Measurements from ENCODE around the gene PDE4B. TPM values are rescaled to one million over a fixed set of nuclear protein-coding genes. Genes with fewer than 3 reads are reported as not detected.

Gene PDE4B
- total and polyA plus RNA-seq, 7 experiments from 2014 or later = 43.5 to 99.2 (median 46.7) TPM

DNA sequence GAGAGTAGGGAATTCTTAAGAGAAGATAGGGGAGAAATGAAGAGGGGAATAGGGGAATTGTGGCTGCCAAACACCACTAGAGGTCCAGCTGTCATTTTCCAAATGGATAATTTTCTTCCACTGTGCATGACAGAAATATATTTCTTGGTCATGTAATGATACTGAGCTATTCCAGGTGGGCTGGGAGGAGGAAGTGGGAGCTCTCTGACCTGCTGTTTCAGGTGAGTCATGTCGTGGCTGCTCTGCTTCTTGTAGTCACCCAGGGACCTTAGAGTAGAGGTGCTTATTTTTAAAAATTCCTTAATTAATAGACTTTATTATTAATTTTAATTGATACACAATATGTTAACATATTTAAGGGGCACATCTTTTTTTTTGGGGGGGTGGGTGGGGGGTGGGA lies 11.9 kb downstream of the PDE4B start:
- no peak overlapping the region for H3K4me3 Mint-ChIP-seq

GRCh38 chr1:65812065-65812464 lies 19.4 kb downstream of the PDE4B start:
- H3K27me3 Mint-ChIP-seq = peaks cover 18 to 24% (median 19%) of the 10 kb centered on the region in 5 donors
- Histone ChIP-seq H3K27ac (ENCODE audit: low read depth, low read length) (no peak overlapping the region), H3K4me1 (ENCODE audit: control insufficient read depth in 2 of 2, insufficient read depth in 2 of 2, low read length in 2 of 2) (no peaks in the 10 kb centered on the region), H3K4me3 (ENCODE audit: low read length) (no peak overlapping the region), H3K36me3 (ENCODE audit: control insufficient read depth in 2 of 3, insufficient read depth in 3 of 3, low read length in 3 of 3) (no peaks in the 10 kb centered on the region), H3K27me3 (ENCODE audit: control insufficient read depth in 2 of 2, insufficient read depth in 2 of 2, low read length in 2 of 2) (no peaks in the 10 kb centered on the region), H3K9me3 (ENCODE audit: control insufficient read depth in 2 of 3, low read length in 3 of 3) (no peaks in the 10 kb centered on the region)
- DNase-seq = peak in 1 of 9 donors; percentile 67
- POLR2A ChIA-PET = no interaction called here
- H3K27ac Mint-ChIP-seq = peak overlapping the region in 1 of 9 donors; percentile 67
- peak overlapping the region in 1 of 10 donors; percentile 3 for H3K4me3 Mint-ChIP-seq
- peaks cover 0 to 17% (median 0%) of the 10 kb centered on the region in 5 donors for H3K36me3 Mint-ChIP-seq
- ATAC-seq = peak; percentile 94
- CTCF ChIA-PET = no interaction called here
- H3K4me1 Mint-ChIP-seq = peaks cover 0 to 26% (median 0%) of the 10 kb centered on the region in 7 donors
- H3K9me3 Mint-ChIP-seq = peaks cover 0 to 9% (median 0%) of the 10 kb centered on the region in 11 donors
- intact Hi-C loops (cut with micrococcal nuclease) = loop anchor here in 1 of 2 donors (1.0 to 10.0 kb wide), 6 partner anchors 18 to 747 kb away; no protein-coding TSS in a partner anchor

More for the DNA sequence above, 11.9 kb downstream of the PDE4B start:
- peaks cover 0 to 3% of the 10 kb centered on the region in 2 donors for H3K27me3 ChIP-seq (ENCODE audit: control insufficient read depth in 2 of 2, insufficient read depth in 2 of 2, low read length in 2 of 2)
- DNase-seq (no peak), ATAC-seq (no peak)
- no peak overlapping the region for H3K4me3 ChIP-seq (ENCODE audit: low read length)
- H3K27me3 Mint-ChIP-seq = peaks cover 14 to 58% (median 30%) of the 10 kb centered on the region in 5 donors
- no peaks in the 10 kb centered on the region for H3K4me1 Mint-ChIP-seq
- peaks cover 0 to 6% (median 0%) of the 10 kb centered on the region in 5 donors for H3K36me3 Mint-ChIP-seq
- intact Hi-C loops (cut with micrococcal nuclease) = no loop called here
- no peak overlapping the region for H3K27ac Mint-ChIP-seq
- H3K9me3 Mint-ChIP-seq = peaks cover 0 to 11% (median 0%) of the 10 kb centered on the region in 11 donors
- POLR2A ChIA-PET = no interaction called here
- CTCF ChIA-PET = no interaction called here
- no peak overlapping the region for H3K27ac ChIP-seq (ENCODE audit: low read depth, low read length)
- H3K4me1 ChIP-seq (ENCODE audit: control insufficient read depth in 2 of 2, insufficient read depth in 2 of 2, low read length in 2 of 2) = no peaks in the 10 kb centered on the region
- H3K36me3 ChIP-seq (ENCODE audit: control insufficient read depth in 2 of 3, insufficient read depth in 3 of 3, low read length in 3 of 3) = no peaks in the 10 kb centered on the region
- H3K9me3 ChIP-seq (ENCODE audit: control insufficient read depth in 2 of 3, low read length in 3 of 3) = no peaks in the 10 kb centered on the region

DNA sequence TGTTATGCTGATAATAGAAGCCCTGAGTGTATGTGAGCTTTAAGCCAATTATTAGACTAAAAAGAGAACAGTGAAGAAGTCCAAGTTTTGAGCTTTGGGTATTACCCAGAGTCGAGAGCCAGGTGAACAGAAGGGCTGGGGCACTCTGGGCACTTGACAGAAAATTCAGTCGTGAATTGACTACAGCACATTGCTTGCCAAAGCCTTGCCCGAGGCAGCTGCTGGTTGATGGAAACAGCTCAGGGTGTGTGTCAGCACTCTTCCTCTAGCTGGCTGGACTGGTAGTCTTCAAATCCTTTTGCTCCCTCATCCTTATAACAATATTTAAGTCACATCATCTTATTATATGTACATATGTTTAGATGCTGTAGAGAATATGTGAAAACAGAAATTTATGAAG lies 21.3 kb downstream of the PDE4B start:
- Mint-ChIP-seq H3K4me3 (no peak overlapping the region), H3K36me3 (peaks cover 0 to 11% (median 0%) of the 10 kb centered on the region in 5 donors), H3K27ac (no peak overlapping the region), H3K27me3 (peaks cover under 1 to 17% (median 5%) of the 10 kb centered on the region in 5 donors), H3K4me1 (peaks cover 0 to 26% (median 0%) of the 10 kb centered on the region in 7 donors), H3K9me3 (peaks cover 0 to 7% (median 0%) of the 10 kb centered on the region in 11 donors)
- Histone ChIP-seq H3K4me3 (ENCODE audit: low read length) (no peak overlapping the region), H3K36me3 (ENCODE audit: control insufficient read depth in 2 of 3, insufficient read depth in 3 of 3, low read length in 3 of 3) (no peaks in the 10 kb centered on the region), H3K9me3 (ENCODE audit: control insufficient read depth in 2 of 3, low read length in 3 of 3) (no peaks in the 10 kb centered on the region), H3K27ac (ENCODE audit: low read depth, low read length) (no peak overlapping the region), H3K4me1 (ENCODE audit: control insufficient read depth in 2 of 2, insufficient read depth in 2 of 2, low read length in 2 of 2) (no peaks in the 10 kb centered on the region), H3K27me3 (ENCODE audit: control insufficient read depth in 2 of 2, insufficient read depth in 2 of 2, low read length in 2 of 2) (no peaks in the 10 kb centered on the region)
- intact Hi-C loops (cut with micrococcal nuclease) = loop anchor here in 1 of 2 donors (5.0 to 10.0 kb wide), 3 partner anchors 518 to 749 kb away; no protein-coding TSS in a partner anchor
- no peak for DNase-seq
- POLR2A ChIA-PET = no interaction called here
- no peak for ATAC-seq
- CTCF ChIA-PET = no interaction called here

DNA sequence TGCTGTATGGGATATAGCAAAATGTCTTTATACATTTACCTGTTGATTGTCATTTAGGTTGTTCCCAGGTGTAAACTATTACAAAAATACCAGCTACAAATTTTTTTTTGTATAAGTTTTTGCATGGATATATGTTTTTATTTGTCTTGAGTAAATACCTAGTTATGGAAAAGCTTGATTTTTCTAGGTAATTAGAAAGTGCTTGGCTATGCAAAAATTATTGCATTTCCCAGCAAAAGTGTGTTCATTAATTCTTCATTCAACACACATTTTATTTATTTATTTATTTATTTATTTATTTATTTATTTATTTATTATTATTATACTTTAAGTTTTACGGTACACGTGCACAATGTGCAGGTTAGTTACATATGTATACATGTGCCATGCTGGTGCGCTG lies 22.1 kb downstream of the PDE4B start:
- no peaks in the 10 kb centered on the region for H3K4me1 ChIP-seq (ENCODE audit: control insufficient read depth in 2 of 2, insufficient read depth in 2 of 2, low read length in 2 of 2)
- Mint-ChIP-seq H3K27me3 (peaks cover 0 to 18% (median 5%) of the 10 kb centered on the region in 5 donors), H3K27ac (no peak overlapping the region), H3K9me3 (peaks cover 0 to 7% (median 0%) of the 10 kb centered on the region in 11 donors), H3K4me1 (peaks cover 0 to 26% (median 0%) of the 10 kb centered on the region in 7 donors), H3K4me3 (no peak overlapping the region), H3K36me3 (peaks cover 0 to 11% (median 0%) of the 10 kb centered on the region in 5 donors)
- H3K27me3 ChIP-seq (ENCODE audit: control insufficient read depth in 2 of 2, insufficient read depth in 2 of 2, low read length in 2 of 2) = no peaks in the 10 kb centered on the region
- DNase-seq = no peak
- H3K9me3 ChIP-seq (ENCODE audit: control insufficient read depth in 2 of 3, low read length in 3 of 3) = no peaks in the 10 kb centered on the region
- CTCF ChIA-PET = no interaction called here
- H3K4me3 ChIP-seq (ENCODE audit: low read length) = no peak overlapping the region
- no peak overlapping the region for H3K27ac ChIP-seq (ENCODE audit: low read depth, low read length)
- no peaks in the 10 kb centered on the region for H3K36me3 ChIP-seq (ENCODE audit: control insufficient read depth in 2 of 3, insufficient read depth in 3 of 3, low read length in 3 of 3)
- no peak for ATAC-seq
- POLR2A ChIA-PET = no interaction called here
- intact Hi-C loops (cut with micrococcal nuclease) = loop anchor here in 1 of 2 donors (5.0 to 10.0 kb wide), 3 partner anchors 518 to 750 kb away; no protein-coding TSS in a partner anchor

GRCh38 chr1:65817891-65818290 lies 25.2 kb downstream of the PDE4B start:
- H3K36me3 Mint-ChIP-seq = peaks cover 0 to 9% (median 0%) of the 10 kb centered on the region in 5 donors
- DNase-seq (no peak), ATAC-seq (no peak)
- no peaks in the 10 kb centered on the region for H3K9me3 ChIP-seq (ENCODE audit: control insufficient read depth in 2 of 3, low read length in 3 of 3)
- H3K4me1 ChIP-seq (ENCODE audit: control insufficient read depth in 2 of 2, insufficient read depth in 2 of 2, low read length in 2 of 2) = no peaks in the 10 kb centered on the region
- peaks cover 0 to 10% (median 0%) of the 10 kb centered on the region in 7 donors for H3K4me1 Mint-ChIP-seq
- no peak overlapping the region for H3K27ac Mint-ChIP-seq
- peaks cover 0 to 6% (median 0%) of the 10 kb centered on the region in 11 donors for H3K9me3 Mint-ChIP-seq
- no peaks in the 10 kb centered on the region for H3K27me3 ChIP-seq (ENCODE audit: control insufficient read depth in 2 of 2, insufficient read depth in 2 of 2, low read length in 2 of 2)
- POLR2A ChIA-PET = no interaction called here
- CTCF ChIA-PET = no interaction called here
- no peaks in the 10 kb centered on the region for H3K36me3 ChIP-seq (ENCODE audit: control insufficient read depth in 2 of 3, insufficient read depth in 3 of 3, low read length in 3 of 3)
- no peak overlapping the region for H3K4me3 Mint-ChIP-seq
- intact Hi-C loops (cut with micrococcal nuclease) = loop anchor here in 1 of 2 donors (10.0 kb wide), 1 partner anchor 753 kb away; no protein-coding TSS in a partner anchor
- H3K27ac ChIP-seq (ENCODE audit: low read depth, low read length) = no peak overlapping the region
- no peak overlapping the region for H3K4me3 ChIP-seq (ENCODE audit: low read length)
- peaks cover 0 to 34% (median 5%) of the 10 kb centered on the region in 5 donors for H3K27me3 Mint-ChIP-seq

- H3K36me3 ChIP-seq (ENCODE audit: control insufficient read depth in 2 of 3, insufficient read depth in 3 of 3, low read length in 3 of 3) = no peaks in the 10 kb centered on the region
- no peak for DNase-seq
- CTCF ChIA-PET = no interaction called here
- H3K4me1 ChIP-seq (ENCODE audit: control insufficient read depth in 2 of 2, insufficient read depth in 2 of 2, low read length in 2 of 2) = no peaks in the 10 kb centered on the region
- Mint-ChIP-seq H3K27me3 (peaks cover 5 to 42% (median 7%) of the 10 kb centered on the region in 5 donors), H3K4me3 (no peak overlapping the region), H3K9me3 (peaks cover 0 to 6% (median 0%) of the 10 kb centered on the region in 11 donors), H3K4me1 (no peaks in the 10 kb centered on the region), H3K27ac (no peak overlapping the region), H3K36me3 (peaks cover 0 to 6% (median 0%) of the 10 kb centered on the region in 5 donors)
- no peak overlapping the region for H3K27ac ChIP-seq (ENCODE audit: low read depth, low read length)
- intact Hi-C loops (cut with micrococcal nuclease) = loop anchor here in 1 of 2 donors (10.0 kb wide), 1 partner anchor 754 kb away; no protein-coding TSS in a partner anchor
- H3K4me3 ChIP-seq (ENCODE audit: low read length) = no peak overlapping the region
- POLR2A ChIA-PET = no interaction called here
- ATAC-seq = no peak
- no peaks in the 10 kb centered on the region for H3K9me3 ChIP-seq (ENCODE audit: control insufficient read depth in 2 of 3, low read length in 3 of 3)
- H3K27me3 ChIP-seq (ENCODE audit: control insufficient read depth in 2 of 2, insufficient read depth in 2 of 2, low read length in 2 of 2) = no peaks in the 10 kb centered on the region
Measured at GRCh38 chr1:65818966-65819365, 26.3 kb downstream of the PDE4B start.

- H3K9me3 Mint-ChIP-seq = peaks cover 0 to 6% (median 0%) of the 10 kb centered on the region in 11 donors
- ChIA-PET CTCF (no interaction called here), POLR2A (no interaction called here)
- no peaks in the 10 kb centered on the region for H3K4me1 Mint-ChIP-seq
- DNase-seq = no peak
- no peaks in the 10 kb centered on the region for H3K27me3 ChIP-seq (ENCODE audit: control insufficient read depth in 2 of 2, insufficient read depth in 2 of 2, low read length in 2 of 2)
- H3K4me3 ChIP-seq (ENCODE audit: low read length) = no peak overlapping the region
- H3K4me3 Mint-ChIP-seq = no peak overlapping the region
- H3K27ac Mint-ChIP-seq = no peak overlapping the region
- no peaks in the 10 kb centered on the region for H3K4me1 ChIP-seq (ENCODE audit: control insufficient read depth in 2 of 2, insufficient read depth in 2 of 2, low read length in 2 of 2)
- ATAC-seq = peak; percentile 42
- H3K27me3 Mint-ChIP-seq = peaks cover 10 to 50% (median 14%) of the 10 kb centered on the region in 5 donors
- H3K27ac ChIP-seq (ENCODE audit: low read depth, low read length) = no peak overlapping the region
- H3K36me3 Mint-ChIP-seq = peaks cover 0 to 4% (median 0%) of the 10 kb centered on the region in 5 donors
- no peaks in the 10 kb centered on the region for H3K36me3 ChIP-seq (ENCODE audit: control insufficient read depth in 2 of 3, insufficient read depth in 3 of 3, low read length in 3 of 3)
- intact Hi-C loops (cut with micrococcal nuclease) = no loop called here
- no peaks in the 10 kb centered on the region for H3K9me3 ChIP-seq (ENCODE audit: control insufficient read depth in 2 of 3, low read length in 3 of 3)
Measured at GRCh38 chr1:65820983-65821382, 28.3 kb downstream of the PDE4B start.
